ENCODE results near the gene TMPRSS9. TPM values are rescaled to one million over a fixed set of nuclear protein-coding genes. Genes with fewer than 3 reads are reported as not detected.
"Not testable (repeated sequence)": the region's sequence is repeated elsewhere in the genome, so short reads cannot be mapped to it uniquely, and the experiment has no call there.

The TMPRSS9 gene
- total and polyA plus RNA-seq, 2 donors from 2014 or later = not detected

- FAIRE-seq = no peak
- no peak overlapping the region for H3K4me3 ChIP-seq (ENCODE audit: low read length in 3 of 3)
These were observed 56.4 kb downstream of the TMPRSS9 start for GRCh38 chr19:2416321-2417097.

DNA sequence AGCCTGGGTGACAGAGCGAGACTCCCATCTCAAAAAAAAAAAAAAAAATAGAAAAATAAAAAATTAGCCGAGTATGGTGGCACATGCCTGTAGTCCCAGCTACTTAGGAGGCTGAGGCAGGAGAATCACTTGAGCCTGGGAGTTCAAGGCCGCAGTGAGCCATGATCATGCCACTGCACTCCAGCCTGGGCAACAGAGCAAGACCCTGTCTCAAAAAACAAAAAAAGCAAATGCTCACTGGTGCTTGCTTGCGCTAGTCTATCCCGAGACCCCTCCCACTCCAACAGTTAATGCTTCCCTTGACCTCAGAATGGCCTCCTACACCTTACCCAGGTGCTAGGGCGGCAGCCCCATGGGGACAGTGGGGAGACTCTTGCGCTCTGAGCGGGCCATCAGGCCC is 57.4 kb downstream of the TMPRSS9 start:
- H3K9me3 ChIP-seq (ENCODE audit: control insufficient read depth in 2 of 3, insufficient read depth in 1 of 3, low read length in 3 of 3); H3K4me3 ChIP-seq (ENCODE audit: low read length in 3 of 3); H3K36me3 ChIP-seq (ENCODE audit: control insufficient read depth in 2 of 3, insufficient read depth in 3 of 3, low read length in 3 of 3); H3K4me1 ChIP-seq (ENCODE audit: control insufficient read depth in 2 of 3, insufficient read depth in 2 of 3, low read depth in 1 of 3, low read length in 3 of 3); DNase-seq; intact Hi-C loops (cut with DNase I); H3K9ac ChIP-seq (ENCODE audit: low read length in 3 of 3); H3K27ac ChIP-seq (ENCODE audit: low read depth in 2 of 2, low read length in 2 of 2); H3K27me3 ChIP-seq (ENCODE audit: control insufficient read depth, insufficient read depth, low read length); FAIRE-seq: not testable (repeated sequence)

More at GRCh38 chr19:2416321-2417097, 56.4 kb downstream of the TMPRSS9 start:
- H3K4me1 ChIP-seq (ENCODE audit: control insufficient read depth in 2 of 3, insufficient read depth in 2 of 3, low read depth in 1 of 3, low read length in 3 of 3) = no peaks in the 10 kb centered on the region
- intact Hi-C loops (cut with DNase I) = no loop called here
- TF ChIP-seq CTCF (IDR thresholded peaks at IDR 0.05; ENCODE audit: borderline replicate concordance, extremely low read depth, insufficient read depth) = no peak
- no peaks in the 10 kb centered on the region for H3K9me3 ChIP-seq (ENCODE audit: control insufficient read depth in 2 of 3, insufficient read depth in 1 of 3, low read length in 3 of 3)
- H3K27ac ChIP-seq (ENCODE audit: low read depth in 2 of 2, low read length in 2 of 2) = no peak overlapping the region
- DNase-seq = no peak
- no peak overlapping the region for H3K9ac ChIP-seq (ENCODE audit: low read length in 3 of 3)
- H3K27me3 ChIP-seq (ENCODE audit: control insufficient read depth, insufficient read depth, low read length) = no peaks in the 10 kb centered on the region
- H3K36me3 ChIP-seq (ENCODE audit: control insufficient read depth in 2 of 3, insufficient read depth in 3 of 3, low read length in 3 of 3) = no peaks in the 10 kb centered on the region

DNA sequence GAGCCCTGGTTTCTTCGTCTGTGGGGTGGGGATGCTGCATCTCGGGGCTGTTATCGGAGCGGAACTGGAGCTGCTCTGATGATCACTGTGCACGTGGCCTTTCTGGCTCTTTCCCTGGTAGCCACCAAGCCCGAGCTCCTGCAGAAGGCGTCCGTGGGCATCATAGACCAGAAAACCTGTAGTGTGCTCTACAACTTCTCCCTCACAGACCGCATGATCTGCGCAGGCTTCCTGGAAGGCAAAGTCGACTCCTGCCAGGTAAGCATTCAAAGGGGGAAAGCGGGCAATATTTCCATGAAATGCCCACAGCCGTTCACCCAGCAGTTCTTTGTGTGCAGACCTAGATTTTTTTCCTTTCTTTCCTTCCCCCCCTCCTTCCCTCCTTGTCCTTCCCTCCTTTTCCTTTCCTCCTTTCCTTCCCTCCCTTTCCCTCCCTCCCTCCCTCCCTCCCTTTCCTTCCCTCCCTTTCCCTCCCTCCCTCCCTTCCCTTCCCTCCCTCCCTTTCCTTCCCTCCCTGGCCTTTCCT is 57.9 kb downstream of the TMPRSS9 start:
- Histone ChIP-seq H3K27ac (ENCODE audit: low read depth in 2 of 2, low read length in 2 of 2) (no peak overlapping the region), H3K27me3 (ENCODE audit: control insufficient read depth, insufficient read depth, low read length) (no peaks in the 10 kb centered on the region), H3K4me1 (ENCODE audit: control insufficient read depth in 2 of 3, insufficient read depth in 2 of 3, low read depth in 1 of 3, low read length in 3 of 3) (no peaks in the 10 kb centered on the region), H3K9ac (ENCODE audit: low read length in 3 of 3) (no peak overlapping the region), H3K36me3 (ENCODE audit: control insufficient read depth in 2 of 3, insufficient read depth in 3 of 3, low read length in 3 of 3) (no peaks in the 10 kb centered on the region), H3K4me3 (ENCODE audit: low read length in 3 of 3) (no peak overlapping the region), H3K9me3 (ENCODE audit: control insufficient read depth in 2 of 3, insufficient read depth in 1 of 3, low read length in 3 of 3) (no peaks in the 10 kb centered on the region)
- intact Hi-C loops (cut with DNase I) = no loop called here
- no peak for DNase-seq
- no peak for FAIRE-seq
- no peak for TF ChIP-seq CTCF (IDR thresholded peaks at IDR 0.05; ENCODE audit: borderline replicate concordance, extremely low read depth, insufficient read depth)

- Histone ChIP-seq H3K27me3 (ENCODE audit: control insufficient read depth, insufficient read depth, low read length) (no peaks in the 10 kb centered on the region), H3K36me3 (ENCODE audit: control insufficient read depth in 2 of 3, insufficient read depth in 3 of 3, low read length in 3 of 3) (no peaks in the 10 kb centered on the region), H3K9ac (ENCODE audit: low read length in 3 of 3) (no peak overlapping the region), H3K9me3 (ENCODE audit: control insufficient read depth in 2 of 3, insufficient read depth in 1 of 3, low read length in 3 of 3) (no peaks in the 10 kb centered on the region), H3K27ac (ENCODE audit: low read depth in 2 of 2, low read length in 2 of 2) (no peak overlapping the region), H3K4me1 (ENCODE audit: control insufficient read depth in 2 of 3, insufficient read depth in 2 of 3, low read depth in 1 of 3, low read length in 3 of 3) (no peaks in the 10 kb centered on the region), H3K4me3 (ENCODE audit: low read length in 3 of 3) (no peak overlapping the region)
- DNase-seq = no peak
- intact Hi-C loops (cut with DNase I) = no loop called here
- no peak for TF ChIP-seq CTCF (IDR thresholded peaks at IDR 0.05; ENCODE audit: borderline replicate concordance, extremely low read depth, insufficient read depth)
- no peak for FAIRE-seq
These were observed 59.7 kb downstream of the TMPRSS9 start for GRCh38 chr19:2419754-2420153.
